ENCODE data around the gene MTCL3.

The MTCL3 gene

GRCh38 chr6:127494240-127494767 lies 24.8 kb downstream of the MTCL3 start:
- Histone ChIP-seq H3K9me3 (ENCODE audit: control insufficient read depth in 1 of 2, insufficient read depth in 1 of 2, low read length in 2 of 2) (no peaks in the 10 kb centered on the region), H3K4me1 (ENCODE audit: insufficient read depth, low read length) (no peaks in the 10 kb centered on the region), H3K36me3 (ENCODE audit: insufficient read depth, low read length) (no peaks in the 10 kb centered on the region), H3K27ac (ENCODE audit: low read depth in 1 of 2, low read length in 2 of 2) (no peak overlapping the region), H3K27me3 (ENCODE audit: control insufficient read depth in 1 of 2, insufficient read depth in 2 of 2, low read length in 2 of 2) (no peaks in the 10 kb centered on the region), H3K4me3 (ENCODE audit: low read length) (no peak overlapping the region)
- DNase-seq (no peak), ATAC-seq (ENCODE audit: poor library complexity) (no peak)
- Mint-ChIP-seq H3K27me3 (no peaks in the 10 kb centered on the region), H3K36me3 (ENCODE audit: low read depth) (no peaks in the 10 kb centered on the region), H3K27ac (no peak overlapping the region), H3K9me3 (no peaks in the 10 kb centered on the region), H3K4me3 (no peak overlapping the region), H3K4me1 (ENCODE audit: low read depth) (no peaks in the 10 kb centered on the region)
- POLR2A ChIA-PET: no interaction called here
- CTCF ChIA-PET: interaction anchor here (1.0 kb wide), 1 partner anchor 22 kb away, joined by 3 read pairs; no protein-coding TSS in a partner anchor
- intact Hi-C loops (cut with DNase I, micrococcal nuclease): no loop called here
- TF ChIP-seq CTCF (IDR thresholded peaks at IDR 0.05): no peak

GRCh38 chr6:127489248-127489647 lies 29.9 kb downstream of the MTCL3 start:
- Histone ChIP-seq H3K9me3 (ENCODE audit: control insufficient read depth in 1 of 2, insufficient read depth in 1 of 2, low read length in 2 of 2) (no peaks in the 10 kb centered on the region), H3K27ac (ENCODE audit: low read depth in 1 of 2, low read length in 2 of 2) (no peak overlapping the region), H3K27me3 (ENCODE audit: control insufficient read depth in 1 of 2, insufficient read depth in 2 of 2, low read length in 2 of 2) (no peaks in the 10 kb centered on the region), H3K4me1 (ENCODE audit: insufficient read depth, low read length) (no peaks in the 10 kb centered on the region), H3K36me3 (ENCODE audit: insufficient read depth, low read length) (no peaks in the 10 kb centered on the region), H3K4me3 (ENCODE audit: low read length) (no peak overlapping the region)
- no peaks in the 10 kb centered on the region for H3K9me3 Mint-ChIP-seq
- no peaks in the 10 kb centered on the region for H3K27me3 Mint-ChIP-seq
- intact Hi-C loops (cut with DNase I, micrococcal nuclease): no loop called here
- CTCF ChIA-PET: interaction anchor here (1.0 to 1.5 kb wide), 2 partner anchors 11 to 27 kb away, joined by 7 to 9 read pairs; no protein-coding TSS in a partner anchor
- DNase-seq (no peak), ATAC-seq (ENCODE audit: poor library complexity) (no peak)
- no peak overlapping the region for H3K4me3 Mint-ChIP-seq
- peaks cover 11% of the 10 kb centered on the region for H3K4me1 Mint-ChIP-seq (ENCODE audit: low read depth)
- TF ChIP-seq CTCF (IDR thresholded peaks at IDR 0.05): no peak
- no peaks in the 10 kb centered on the region for H3K36me3 Mint-ChIP-seq (ENCODE audit: low read depth)
- POLR2A ChIA-PET: no interaction called here
- H3K27ac Mint-ChIP-seq: no peak overlapping the region

GRCh38 chr6:127486934-127487333 lies 32.2 kb downstream of the MTCL3 start:
- H3K27me3 Mint-ChIP-seq: no peaks in the 10 kb centered on the region
- no peak overlapping the region for H3K27ac Mint-ChIP-seq
- intact Hi-C loops (cut with DNase I, micrococcal nuclease): no loop called here
- no peaks in the 10 kb centered on the region for H3K4me1 ChIP-seq (ENCODE audit: insufficient read depth, low read length)
- DNase-seq: no peak
- no peaks in the 10 kb centered on the region for H3K9me3 ChIP-seq (ENCODE audit: control insufficient read depth in 1 of 2, insufficient read depth in 1 of 2, low read length in 2 of 2)
- ATAC-seq (ENCODE audit: poor library complexity): no peak
- no peak overlapping the region for H3K27ac ChIP-seq (ENCODE audit: low read depth in 1 of 2, low read length in 2 of 2)
- ChIA-PET CTCF (no interaction called here), POLR2A (no interaction called here)
- H3K27me3 ChIP-seq (ENCODE audit: control insufficient read depth in 1 of 2, insufficient read depth in 2 of 2, low read length in 2 of 2): no peaks in the 10 kb centered on the region
- H3K4me1 Mint-ChIP-seq (ENCODE audit: low read depth): peaks cover 20% of the 10 kb centered on the region
- H3K4me3 ChIP-seq (ENCODE audit: low read length): no peak overlapping the region
- H3K4me3 Mint-ChIP-seq: no peak overlapping the region
- no peaks in the 10 kb centered on the region for H3K36me3 Mint-ChIP-seq (ENCODE audit: low read depth)
- H3K9me3 Mint-ChIP-seq: no peaks in the 10 kb centered on the region
- TF ChIP-seq CTCF (IDR thresholded peaks at IDR 0.05): no peak
- no peaks in the 10 kb centered on the region for H3K36me3 ChIP-seq (ENCODE audit: insufficient read depth, low read length)

All from CD4-positive, alpha-beta T cell (primary cell).